ENCODE measurements around the gene RBM17.
"Not testable (repeated sequence)": the region's sequence is repeated elsewhere in the genome, so short reads cannot be mapped to it uniquely, and the experiment has no call there.

The RBM17 gene

DNA sequence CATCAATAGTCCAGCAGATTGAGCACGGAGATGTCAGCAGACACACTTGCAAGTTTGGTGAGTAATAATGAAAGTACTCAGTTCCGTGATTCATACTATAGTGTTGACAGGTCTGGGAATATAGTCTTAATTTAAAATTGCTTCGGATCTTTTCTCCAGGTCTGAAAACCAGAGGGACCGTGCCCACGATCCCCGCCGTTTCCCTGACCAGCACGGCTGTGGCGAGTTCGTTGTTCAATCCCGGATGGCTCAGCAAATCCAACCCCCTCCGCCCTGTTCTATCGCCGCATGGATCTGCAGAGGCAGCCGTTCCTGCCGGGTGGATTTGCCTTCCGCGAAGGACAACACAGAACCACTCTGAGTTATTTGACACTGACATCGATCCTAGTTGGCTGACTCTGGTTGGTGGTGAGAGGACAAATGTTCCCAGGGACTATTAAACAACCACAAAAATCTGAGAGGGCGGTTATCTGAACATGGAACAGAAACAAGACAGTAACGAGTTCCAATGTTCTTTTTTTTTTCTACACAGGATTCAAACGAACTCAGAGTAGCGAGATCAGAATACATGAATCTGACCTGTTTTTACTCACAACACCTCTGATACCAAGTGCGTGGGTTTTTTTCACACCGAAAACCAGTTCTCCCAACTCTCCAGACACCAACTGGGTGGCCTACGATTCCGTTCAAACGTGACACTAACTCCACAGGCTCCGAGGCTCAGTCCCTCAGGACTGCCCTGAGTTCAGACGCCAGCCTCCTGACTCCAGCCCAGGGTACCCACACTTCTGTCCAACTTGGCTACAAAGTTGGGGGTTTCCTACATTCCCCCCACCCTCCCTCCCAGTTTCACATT lies 52.7 kb downstream of the RBM17 start:
- H3K27me3 ChIP-seq (ENCODE audit: insufficient read depth, poor library complexity, severe bottlenecking) = no peaks in the 10 kb centered on the region
- no peak for DNase-seq (ENCODE audit: low read depth in 1 of 2, low spot score in 1 of 2)
- no peak overlapping the region for H3K4me3 ChIP-seq (replicated peaks; ENCODE audit: insufficient read depth, low read length)
- no peak overlapping the region for H3K27ac ChIP-seq (replicated peaks)
- no peak for TF ChIP-seq SPI1 (IDR thresholded peaks at IDR 0.05; ENCODE audit: borderline replicate concordance, low read depth)
- TF ChIP-seq, protein P1, sequence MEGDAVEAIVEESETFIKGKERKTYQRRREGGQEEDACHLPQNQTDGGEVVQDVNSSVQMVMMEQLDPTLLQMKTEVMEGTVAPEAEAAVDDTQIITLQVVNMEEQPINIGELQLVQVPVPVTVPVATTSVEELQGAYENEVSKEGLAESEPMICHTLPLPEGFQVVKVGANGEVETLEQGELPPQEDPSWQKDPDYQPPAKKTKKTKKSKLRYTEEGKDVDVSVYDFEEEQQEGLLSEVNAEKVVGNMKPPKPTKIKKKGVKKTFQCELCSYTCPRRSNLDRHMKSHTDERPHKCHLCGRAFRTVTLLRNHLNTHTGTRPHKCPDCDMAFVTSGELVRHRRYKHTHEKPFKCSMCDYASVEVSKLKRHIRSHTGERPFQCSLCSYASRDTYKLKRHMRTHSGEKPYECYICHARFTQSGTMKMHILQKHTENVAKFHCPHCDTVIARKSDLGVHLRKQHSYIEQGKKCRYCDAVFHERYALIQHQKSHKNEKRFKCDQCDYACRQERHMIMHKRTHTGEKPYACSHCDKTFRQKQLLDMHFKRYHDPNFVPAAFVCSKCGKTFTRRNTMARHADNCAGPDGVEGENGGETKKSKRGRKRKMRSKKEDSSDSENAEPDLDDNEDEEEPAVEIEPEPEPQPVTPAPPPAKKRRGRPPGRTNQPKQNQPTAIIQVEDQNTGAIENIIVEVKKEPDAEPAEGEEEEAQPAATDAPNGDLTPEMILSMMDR (IDR thresholded peaks at IDR 0.05; ENCODE audit: insufficient read depth, low read length) = no peak
- TF ChIP-seq GABPA (IDR thresholded peaks at IDR 0.05; ENCODE audit: low read depth) = no peak
- TF ChIP-seq, protein P2, sequence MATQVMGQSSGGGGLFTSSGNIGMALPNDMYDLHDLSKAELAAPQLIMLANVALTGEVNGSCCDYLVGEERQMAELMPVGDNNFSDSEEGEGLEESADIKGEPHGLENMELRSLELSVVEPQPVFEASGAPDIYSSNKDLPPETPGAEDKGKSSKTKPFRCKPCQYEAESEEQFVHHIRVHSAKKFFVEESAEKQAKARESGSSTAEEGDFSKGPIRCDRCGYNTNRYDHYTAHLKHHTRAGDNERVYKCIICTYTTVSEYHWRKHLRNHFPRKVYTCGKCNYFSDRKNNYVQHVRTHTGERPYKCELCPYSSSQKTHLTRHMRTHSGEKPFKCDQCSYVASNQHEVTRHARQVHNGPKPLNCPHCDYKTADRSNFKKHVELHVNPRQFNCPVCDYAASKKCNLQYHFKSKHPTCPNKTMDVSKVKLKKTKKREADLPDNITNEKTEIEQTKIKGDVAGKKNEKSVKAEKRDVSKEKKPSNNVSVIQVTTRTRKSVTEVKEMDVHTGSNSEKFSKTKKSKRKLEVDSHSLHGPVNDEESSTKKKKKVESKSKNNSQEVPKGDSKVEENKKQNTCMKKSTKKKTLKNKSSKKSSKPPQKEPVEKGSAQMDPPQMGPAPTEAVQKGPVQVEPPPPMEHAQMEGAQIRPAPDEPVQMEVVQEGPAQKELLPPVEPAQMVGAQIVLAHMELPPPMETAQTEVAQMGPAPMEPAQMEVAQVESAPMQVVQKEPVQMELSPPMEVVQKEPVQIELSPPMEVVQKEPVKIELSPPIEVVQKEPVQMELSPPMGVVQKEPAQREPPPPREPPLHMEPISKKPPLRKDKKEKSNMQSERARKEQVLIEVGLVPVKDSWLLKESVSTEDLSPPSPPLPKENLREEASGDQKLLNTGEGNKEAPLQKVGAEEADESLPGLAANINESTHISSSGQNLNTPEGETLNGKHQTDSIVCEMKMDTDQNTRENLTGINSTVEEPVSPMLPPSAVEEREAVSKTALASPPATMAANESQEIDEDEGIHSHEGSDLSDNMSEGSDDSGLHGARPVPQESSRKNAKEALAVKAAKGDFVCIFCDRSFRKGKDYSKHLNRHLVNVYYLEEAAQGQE (IDR thresholded peaks at IDR 0.05; ENCODE audit: insufficient replicate concordance, low read depth) = no peak

DNA sequence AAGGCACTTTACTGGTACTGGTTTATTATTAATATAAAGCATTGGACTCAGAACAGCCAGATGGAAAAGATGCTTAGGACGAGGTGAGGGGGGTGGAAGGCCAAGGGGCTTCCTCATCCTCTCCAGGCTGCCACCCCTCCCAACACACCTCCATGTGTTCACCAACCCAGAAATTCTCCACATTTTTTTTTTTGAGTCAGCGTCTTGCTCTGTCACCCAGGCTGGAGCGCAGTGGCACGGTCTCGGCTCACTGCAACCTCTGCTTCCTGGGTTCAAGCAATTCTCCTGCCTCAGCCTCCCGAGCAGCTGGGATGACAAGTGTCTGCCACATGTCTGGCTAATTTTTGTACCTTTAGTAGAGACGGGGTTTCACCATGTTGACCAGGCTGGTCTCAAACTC lies 53.4 kb downstream of the RBM17 start:
- DNase-seq (ENCODE audit: low read depth in 1 of 2, low spot score in 1 of 2); H3K4me3 ChIP-seq (replicated peaks; ENCODE audit: insufficient read depth, low read length); H3K27ac ChIP-seq (replicated peaks); H3K27me3 ChIP-seq (ENCODE audit: insufficient read depth, poor library complexity, severe bottlenecking): not testable (repeated sequence)

DNA sequence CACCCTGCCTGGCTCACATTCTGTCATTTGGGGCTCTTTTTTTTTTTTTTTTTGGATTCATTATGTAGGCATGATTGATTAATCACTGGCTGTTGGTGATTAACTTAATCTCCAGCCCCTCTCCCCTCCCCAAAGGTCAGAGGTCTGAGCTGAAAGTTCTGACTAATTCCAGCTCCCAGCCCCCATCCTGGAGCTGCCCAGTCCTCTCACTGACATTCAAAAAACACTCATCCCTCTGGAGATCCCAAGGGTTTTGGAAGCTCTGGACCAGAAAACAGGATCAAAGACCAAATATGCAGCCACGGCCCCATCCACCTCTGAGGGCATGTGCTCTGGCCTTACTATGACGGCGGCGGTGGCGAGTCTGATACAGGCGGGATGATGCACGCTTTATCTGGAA lies 53.8 kb downstream of the RBM17 start:
- H3K27ac ChIP-seq (replicated peaks) = no peak overlapping the region
- no peaks in the 10 kb centered on the region for H3K27me3 ChIP-seq (ENCODE audit: insufficient read depth, poor library complexity, severe bottlenecking)
- no peak overlapping the region for H3K4me3 ChIP-seq (replicated peaks; ENCODE audit: insufficient read depth, low read length)
- TF ChIP-seq, protein P2 (IDR thresholded peaks at IDR 0.05; ENCODE audit: insufficient replicate concordance, low read depth) = no peak
- TF ChIP-seq POLR2AphosphoS5 (IDR thresholded peaks at IDR 0.05; ENCODE audit: low read depth) (no peak), SPI1 (IDR thresholded peaks at IDR 0.05; ENCODE audit: borderline replicate concordance, low read depth) (no peak), GABPA (IDR thresholded peaks at IDR 0.05; ENCODE audit: low read depth) (no peak)
- TF ChIP-seq, protein P1 (IDR thresholded peaks at IDR 0.05; ENCODE audit: insufficient read depth, low read length) = no peak
- no peak for DNase-seq (ENCODE audit: low read depth in 1 of 2, low spot score in 1 of 2)

DNA sequence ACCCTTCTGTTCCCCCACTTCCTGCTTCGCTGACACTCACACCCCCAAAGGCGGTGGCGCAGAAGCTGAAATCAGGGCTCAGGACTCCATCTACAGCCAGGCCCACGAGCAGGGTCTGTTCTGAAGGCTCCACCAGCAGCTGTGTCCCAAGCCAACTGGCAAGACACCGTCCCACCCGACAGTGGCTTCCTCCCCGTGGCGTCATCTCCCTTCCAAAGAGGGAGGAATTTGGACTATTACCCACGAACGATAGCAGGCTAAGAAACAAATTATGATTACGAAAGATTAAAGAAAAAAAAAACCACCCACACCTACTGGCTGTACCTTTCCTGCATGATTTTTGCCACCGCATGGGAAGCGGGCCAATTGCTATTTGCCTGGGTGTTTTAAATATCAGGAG lies 54.3 kb downstream of the RBM17 start:
- no peak for DNase-seq (ENCODE audit: low read depth in 1 of 2, low spot score in 1 of 2)
- Histone ChIP-seq H3K27ac (replicated peaks) (no peak overlapping the region), H3K27me3 (ENCODE audit: insufficient read depth, poor library complexity, severe bottlenecking) (no peaks in the 10 kb centered on the region), H3K4me3 (replicated peaks; ENCODE audit: insufficient read depth, low read length) (no peak overlapping the region)
- TF ChIP-seq GABPA (IDR thresholded peaks at IDR 0.05; ENCODE audit: low read depth) = no peak
- no peak for TF ChIP-seq SPI1 (IDR thresholded peaks at IDR 0.05; ENCODE audit: borderline replicate concordance, low read depth)
- no peak for TF ChIP-seq POLR2AphosphoS5 (IDR thresholded peaks at IDR 0.05; ENCODE audit: low read depth)
- TF ChIP-seq, protein P2 (IDR thresholded peaks at IDR 0.05; ENCODE audit: insufficient replicate concordance, low read depth) = no peak
- TF ChIP-seq, protein P1 (IDR thresholded peaks at IDR 0.05; ENCODE audit: insufficient read depth, low read length) = no peak

All from HL-60 (cell line).